IMR-90 (cell line): Measurements from ENCODE around the gene RMDN3. TPM values are rescaled to one million over a fixed set of nuclear protein-coding genes. Genes with fewer than 3 reads are reported as not detected.

Experiments used
- ATAC-seq: fragments of 200-7000 bp; cut with Tn5 transposase; 2 replicates; pipeline ENCODE4 v1.9.1; 2020; ENCODE audit warnings: low read depth, mild to moderate bottlenecking, moderate library complexity
- BruUV-seq: library from RNA; stranded (reverse); fragments of 400-500 nt; replicated peaks from 2 replicates; lab custom pipeline; 2021; lab: Mats Ljungman, UMichigan
- CTCF ChIA-PET: fragments of 300-600 bp; formaldehyde crosslinking; extraction: SDS; loops from one replicate; lab custom pipeline; 2021; ENCODE audit warnings: antibody characterized with exemption; lab: Yijun Ruan, JAX
- POLR2A ChIA-PET: fragments of 300-600 bp; sonication (Branson Sonifier 250); formaldehyde crosslinking; loops from one replicate; lab custom pipeline; 2022; ENCODE audit warnings: antibody characterized with exemption; ENCODE audit not compliant: unreplicated experiment; lab: Charles Lee
- DNase-seq: peaks from one replicate; pipeline ENCODE4 v3.0.0; 2013
- H2AFZ ChIP-seq: replicated peaks from 2 replicates; pipeline ENCODE3; 2013; ENCODE audit warnings: low read length, mild to moderate bottlenecking; ENCODE audit not compliant: poor library complexity
- H2AK5ac ChIP-seq: 2 replicates; pipeline ENCODE4 v1.6.1; 2013; ENCODE audit warnings: low read depth, low read length, inconsistent platforms
- H2AK9ac ChIP-seq: replicated peaks from 2 replicates; pipeline ENCODE3; 2013; ENCODE audit warnings: mild to moderate bottlenecking, low read depth, low read length, moderate library complexity; ENCODE audit not compliant: poor library complexity
- H2BK120ac ChIP-seq: 2 replicates; pipeline ENCODE4 v1.6.1; 2013; ENCODE audit warnings: low read depth, low read length, inconsistent platforms
- H2BK15ac ChIP-seq: 3 replicates; pipeline ENCODE4 v1.6.1; 2013; ENCODE audit warnings: low read depth, low read length, inconsistent platforms
- H2BK20ac ChIP-seq: 2 replicates; pipeline ENCODE4 v1.6.1; 2013; ENCODE audit warnings: low read depth, mild to moderate bottlenecking, inconsistent platforms, low read length, moderate library complexity
- H2BK5ac ChIP-seq: 2 replicates; pipeline ENCODE4 v1.6.1; 2013; ENCODE audit warnings: mild to moderate bottlenecking, low read depth, low read length, inconsistent platforms; ENCODE audit not compliant: poor library complexity, severe bottlenecking
- H3K14ac ChIP-seq: replicated peaks from 2 replicates; pipeline ENCODE4 v1.6.1; 2013; ENCODE audit warnings: low read depth, low read length, inconsistent platforms
- H3K18ac ChIP-seq: 2 replicates; pipeline ENCODE4 v1.6.1; 2013; ENCODE audit warnings: low read depth, low read length, control low read depth
- H3K23ac ChIP-seq: 2 replicates; pipeline ENCODE4 v1.6.1; 2013; ENCODE audit warnings: low read depth, low read length, inconsistent platforms
- H3K27ac ChIP-seq: 2 replicates; pipeline ENCODE4 v1.5.1; 2013; ENCODE audit warnings: mild to moderate bottlenecking, control low read depth, low read length; ENCODE audit not compliant: insufficient read depth
- H3K27me3 ChIP-seq: 2 replicates; pipeline ENCODE4 v1.6.1; 2013; ENCODE audit warnings: low read length; ENCODE audit not compliant: control insufficient read depth, insufficient read depth
- H3K36me3 ChIP-seq: 2 replicates; pipeline ENCODE4 v1.6.1; 2013; ENCODE audit warnings: low read length, mixed read lengths; ENCODE audit not compliant: control insufficient read depth, insufficient read depth
- H3K4ac ChIP-seq: 2 replicates; pipeline ENCODE4 v1.6.1; 2013; ENCODE audit warnings: low read depth, low read length, inconsistent platforms
- H3K4me1 ChIP-seq: 2 replicates; pipeline ENCODE4 v1.6.1; 2013; ENCODE audit warnings: low read length, mixed read lengths; ENCODE audit not compliant: control insufficient read depth, insufficient read depth
- H3K4me2 ChIP-seq: 2 replicates; pipeline ENCODE4 v1.6.1; 2013; ENCODE audit warnings: low read depth, mild to moderate bottlenecking, control low read depth, low read length, moderate library complexity
- H3K4me3 ChIP-seq: 2 replicates; pipeline ENCODE4 v1.5.1; 2013; ENCODE audit warnings: low read depth, mild to moderate bottlenecking, control low read depth, low read length, moderate library complexity; ENCODE audit not compliant: insufficient read depth
- H3K56ac ChIP-seq: 2 replicates; pipeline ENCODE4 v1.6.1; 2013; ENCODE audit warnings: low read length, inconsistent platforms; ENCODE audit not compliant: insufficient read depth; ENCODE audit errors: extremely low read depth
- H3K79me1 ChIP-seq, 2 experiments: 2 replicates each; pipeline ENCODE4 v1.6.1; 2013; ENCODE audit warnings: low read length in 2 of 2, inconsistent platforms in 1 of 2, low read depth in 1 of 2
- H3K9ac ChIP-seq: 2 replicates; pipeline ENCODE4 v1.6.1; 2013; ENCODE audit warnings: low read depth, low read length, control low read depth
- H3K9me1 ChIP-seq: 2 replicates; pipeline ENCODE4 v1.6.1; 2013; ENCODE audit warnings: low read length, inconsistent platforms; ENCODE audit not compliant: insufficient read depth
- H3K9me3 ChIP-seq: 2 replicates; pipeline ENCODE4 v1.6.1; 2013; ENCODE audit warnings: low read length; ENCODE audit not compliant: control insufficient read depth, insufficient read depth
- H4K20me1 ChIP-seq: 2 replicates; pipeline ENCODE4 v1.6.1; 2013; ENCODE audit warnings: low read length, inconsistent platforms; ENCODE audit not compliant: insufficient read depth
- H4K5ac ChIP-seq: 2 replicates; pipeline ENCODE4 v1.6.1; 2013; ENCODE audit warnings: mild to moderate bottlenecking, low read depth, low read length, control low read depth
- H4K8ac ChIP-seq, 2 experiments: 2 replicates each; pipeline ENCODE4 v1.6.1; 2013; ENCODE audit warnings: low read depth in 2 of 2, low read length in 2 of 2, control low read depth in 1 of 2, inconsistent platforms in 1 of 2
- H4K91ac ChIP-seq: 2 replicates; pipeline ENCODE4 v1.6.1; 2013; ENCODE audit warnings: low read depth, low read length, inconsistent platforms; ENCODE audit not compliant: insufficient read depth
- CHD1 ChIP-seq: IDR thresholded peaks from 2 replicates; pipeline ENCODE4 v1.6.1; 2012; ENCODE audit warnings: low read depth, low read length, improper control_type of control experiment
- RAD21 ChIP-seq: IDR thresholded peaks from 2 replicates; pipeline ENCODE4 v1.6.1; 2012; ENCODE audit warnings: low read length, improper control_type of control experiment
- WGBS, 2 experiments: methylation state at CpG; one replicate each; pipeline versions ENCODE4 v1.1.5 to v1.1.7; 2013; ENCODE audit warnings: missing lambda C conversion rate in 2 of 2; ENCODE audit not compliant: insufficient read length in 1 of 2; ENCODE audit errors: extremely low coverage in 2 of 2; 5-methylcytosine and 5-hydroxymethylcytosine counted together
- dilution Hi-C: fragments of 300-500 bp; cut with HindIII; formaldehyde crosslinking; loops from one replicate; pipeline ENCODE4 v1.14.3; 2018; ENCODE audit warnings: low sequenced_read_pairs; ENCODE audit not compliant: unreplicated experiment
- in situ Hi-C: fragments of 300-500 bp; cut with MboI; formaldehyde crosslinking; loops from 3 replicates; pipeline ENCODE4 v1.14.3; 2019; ENCODE audit warnings: low sequenced_read_pairs, inconsistent platforms, mixed read lengths
- intact Hi-C: fragments of 100-400 bp; cut with micrococcal nuclease; formaldehyde crosslinking; loops from 2 replicates; pipeline ENCODE4 v1.10.0; 2022
- polyA plus RNA-seq, 3 experiments: library from polyadenylated mRNA; depleted of rRNA; stranded (reverse); fragments of >200 nt; gene quantifications; 2 replicates each; pipeline ENCODE4 v1.2.3, GENCODE V29; 2012; ENCODE audit warnings: low replicate concordance in 1 of 3
- total RNA-seq: library from RNA; depleted of rRNA; stranded (reverse); fragments of >200 nt; gene quantifications from 2 replicates; pipeline ENCODE4 v1.2.3, GENCODE V29; 2012

RMDN3 gene
- total and polyA plus RNA-seq, 2 of the 4 experiments (the other 2 are of a cell fraction), result 14.7 to 25.7 TPM

DNA sequence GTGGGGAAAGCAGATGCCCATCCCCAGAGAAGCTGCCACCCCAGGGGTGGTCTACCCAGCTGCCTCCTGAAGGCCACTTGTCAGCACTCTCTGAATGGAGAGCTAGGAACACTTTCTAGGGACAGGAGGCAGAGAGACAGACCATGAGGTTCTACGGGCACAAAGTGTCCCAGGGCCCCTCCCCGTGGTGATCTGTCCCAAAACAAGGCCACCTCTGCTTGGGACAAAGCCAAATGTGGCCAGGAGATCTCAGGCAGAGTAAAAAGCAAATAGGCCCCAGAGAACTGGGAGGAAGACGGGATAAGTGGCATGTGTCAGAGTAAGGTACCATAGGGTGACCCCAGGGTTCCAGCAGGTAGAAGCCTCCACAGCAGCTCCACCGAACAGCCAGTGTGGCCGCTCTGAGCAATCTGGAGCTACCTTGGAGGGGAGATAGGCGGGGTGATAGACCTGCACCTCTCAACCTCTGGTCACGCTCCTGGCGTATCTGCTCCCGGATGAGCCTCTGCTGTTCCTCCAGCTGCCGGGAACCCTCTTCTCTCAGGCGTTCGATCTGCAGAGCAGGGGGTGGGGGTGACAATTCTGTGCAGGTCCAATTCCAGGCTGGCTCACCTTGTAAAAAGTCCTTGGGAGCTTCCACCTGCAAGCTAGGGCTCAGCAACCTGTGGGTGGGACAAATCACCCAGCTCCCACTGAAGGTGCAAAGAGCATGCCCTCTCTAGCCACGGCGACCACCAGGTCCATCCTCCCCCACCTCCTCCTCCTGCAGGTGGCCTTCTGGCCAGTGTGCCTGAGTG lies 20.9 kb upstream of the RMDN3 start:
- Histone ChIP-seq H2BK5ac (no peak overlapping the region), H3K9me3 (no peaks in the 10 kb centered on the region), H2AK9ac (no peak overlapping the region), H3K14ac (no peak overlapping the region), H2BK120ac (no peak overlapping the region), H3K27me3 (no peaks in the 10 kb centered on the region), H2BK20ac (no peak overlapping the region), H3K23ac (no peak overlapping the region), H3K9me1 (no peaks in the 10 kb centered on the region), H4K8ac (no peak overlapping the region), H2AK5ac (no peak overlapping the region), H3K4me2 (no peak overlapping the region), H4K5ac (no peak overlapping the region), H4K91ac (no peak overlapping the region), H3K36me3 (peaks cover 62% of the 10 kb centered on the region), H3K18ac (no peak overlapping the region), H3K79me1 (peaks cover 0 to 7% of the 10 kb centered on the region in 2 experiments; a peak in 1 of 4 replicates), H3K27ac (no peak overlapping the region), H2AFZ (no peak overlapping the region), H3K4ac (no peak overlapping the region), H3K4me1 (no peaks in the 10 kb centered on the region), H4K20me1 (peaks cover 3% of the 10 kb centered on the region; the same call in 1 of the 2 replicates), H3K9ac (no peak overlapping the region), H3K56ac (no peak overlapping the region), H2BK15ac (no peak overlapping the region), H3K4me3 (no peak overlapping the region)
- TF ChIP-seq CHD1, result no peak
- TF ChIP-seq RAD21, result no peak
- in situ Hi-C loops, result no loop called here
- ChIA-PET CTCF (no interaction called here), POLR2A (no interaction called here)
- WGBS, 2 experiments, result 100% methylated on average over 5 of the region's 14 CpGs; no CpG with 5 or more reads in 1 of the 2 experiments
- ATAC-seq (no peak), DNase-seq (no peak)
- intact Hi-C loops, result no loop called here
- BruUV-seq, result no TSS peak
- dilution Hi-C loops, result no loop called here
